GM10266 (cell line): Measurements from ENCODE around the gene TUNAR.

Experiments
- DNase-seq: peaks from one replicate; pipeline ENCODE4 v3.0.0; 2012; ENCODE audit errors: extremely low spot score
- CTCF ChIP-seq: IDR thresholded peaks from 2 replicates; pipeline ENCODE4 v1.5.1; 2012; ENCODE audit warnings: mild to moderate bottlenecking, low read depth; ENCODE audit not compliant: control insufficient read depth, insufficient read depth; ENCODE audit errors: missing control alignments

The TUNAR gene

GRCh38 chr14:95931384-95931783 lies 54.8 kb downstream of the TUNAR start:
- DNase-seq: no peak
- TF ChIP-seq CTCF: no peak

- DNase-seq: no peak
- no peak for TF ChIP-seq CTCF
Measured at GRCh38 chr14:95935228-95935822, 58.7 kb downstream of the TUNAR start.

- TF ChIP-seq CTCF: no peak
- DNase-seq: no peak
Measured at GRCh38 chr14:95936041-95936440, 59.4 kb downstream of the TUNAR start.

GRCh38 chr14:95939335-95939734 lies 62.7 kb downstream of the TUNAR start:
- no peak for TF ChIP-seq CTCF
- no peak for DNase-seq

GRCh38 chr14:95941897-95942296 lies 65.3 kb downstream of the TUNAR start:
- TF ChIP-seq CTCF: no peak
- DNase-seq: no peak

- no peak for DNase-seq
Measured at GRCh38 chr14:95943699-95944098, 67.1 kb downstream of the TUNAR start.

GRCh38 chr14:95944462-95944861 lies 67.8 kb downstream of the TUNAR start:
- no peak for DNase-seq
- TF ChIP-seq CTCF: no peak

More at GRCh38 chr14:95943699-95944098, 67.1 kb downstream of the TUNAR start:
- no peak for TF ChIP-seq CTCF
